Neural cell (in vitro differentiated cells): ENCODE measurements around the gene CLDN6. TPM values are rescaled to one million over a fixed set of nuclear protein-coding genes. Genes with fewer than 3 reads are reported as not detected.
A peak's percentile ranks its signal among the peaks of the same experiment; 100 is the strongest.

Experiments
- H2AFZ ChIP-seq: fragments of 200-600, 300-800 bp; sonication (generic), shearing (Covaris generic); 2 replicates; pipeline ENCODE4 v1.6.0; 2014; ENCODE audit warnings: low read depth, mild to moderate bottlenecking, antibody characterized with exemption, low read length, moderate library complexity
- H3F3A ChIP-seq: fragments of 200-600 bp; shearing (Covaris generic); 2 replicates; pipeline ENCODE4 v1.6.1; 2016; ENCODE audit warnings: mild to moderate bottlenecking, moderate library complexity, mixed read lengths, antibody characterized with exemption, low read length; ENCODE audit not compliant: insufficient read depth, poor library complexity, severe bottlenecking
- H3K27ac ChIP-seq: fragments of 200-600, 300-800 bp; sonication (generic), shearing (Covaris generic); 2 replicates; pipeline ENCODE4 v1.5.1; 2014; ENCODE audit warnings: mild to moderate bottlenecking, low read length, moderate library complexity
- H3K27me3 ChIP-seq: fragments of 300-800, 200-600 bp; sonication (generic), shearing (Covaris generic); 2 replicates; pipeline ENCODE4 v1.6.0; 2014; ENCODE audit warnings: mild to moderate bottlenecking, low read depth, low read length, moderate library complexity; ENCODE audit not compliant: insufficient read depth
- H3K36me3 ChIP-seq: fragments of 300-800, 200-600 bp; sonication (generic), shearing (Covaris generic); 2 replicates; pipeline ENCODE4 v1.5.1; 2014; ENCODE audit warnings: mild to moderate bottlenecking, antibody characterized with exemption, low read length, moderate library complexity; ENCODE audit not compliant: insufficient read depth
- H3K4me2 ChIP-seq: fragments of 300-800, 200-600 bp; sonication (generic), shearing (Covaris generic); 2 replicates; pipeline ENCODE4 v1.6.0; 2014; ENCODE audit warnings: mild to moderate bottlenecking, low read length
- H3K4me3 ChIP-seq: fragments of 300-800, 200-600 bp; sonication (generic), shearing (Covaris generic); 2 replicates; pipeline ENCODE4 v1.5.1; 2014; ENCODE audit warnings: mild to moderate bottlenecking, low read length, moderate library complexity
- H3K79me2 ChIP-seq: fragments of 200-600 bp; shearing (Covaris generic); replicated peaks from 2 replicates; pipeline ENCODE4 v1.6.0; 2014; ENCODE audit warnings: mild to moderate bottlenecking, low read length, moderate library complexity; ENCODE audit not compliant: insufficient read depth
- H3K9ac ChIP-seq: fragments of 300-800, 200-600 bp; sonication (generic), shearing (Covaris generic); 2 replicates; pipeline ENCODE4 v1.6.1; 2016; ENCODE audit warnings: mild to moderate bottlenecking, low read length, mixed read lengths
- H3K9me2 ChIP-seq: fragments of 200-600 bp; shearing (Covaris generic); 2 replicates; pipeline ENCODE4 v1.6.1; 2016; ENCODE audit warnings: mild to moderate bottlenecking, low read length, mixed read lengths; ENCODE audit not compliant: insufficient read depth
- H3K9me3 ChIP-seq: fragments of 200-600, 300-800 bp; sonication (generic), shearing (Covaris generic); 2 replicates; pipeline ENCODE4 v1.6.1; 2016; ENCODE audit warnings: mild to moderate bottlenecking, mixed run types, low read length, moderate library complexity, mixed read lengths
- H4K20me1 ChIP-seq: fragments of 200-600 bp; shearing (Covaris generic); 2 replicates; pipeline ENCODE4 v1.6.1; 2016; ENCODE audit warnings: mild to moderate bottlenecking, mixed run types; ENCODE audit not compliant: insufficient read depth
- CTCF ChIP-seq: fragments of 450-650 bp; IDR thresholded peaks from 2 replicates; pipeline ENCODE4 v1.5.1; 2014; ENCODE audit warnings: antibody characterized with exemption, mild to moderate bottlenecking, moderate library complexity; ENCODE audit not compliant: poor library complexity, severe bottlenecking
- EP300 ChIP-seq: fragments of 450-650 bp; conservative IDR thresholded peaks from 2 replicates; pipeline ENCODE4 v1.6.1; 2014; ENCODE audit warnings: antibody characterized with exemption, mild to moderate bottlenecking, moderate library complexity; ENCODE audit not compliant: poor library complexity, severe bottlenecking
- EZH2 ChIP-seq: fragments of 200-600, 300-800 bp; shearing (Covaris generic), sonication (generic); IDR thresholded peaks from 2 replicates; pipeline ENCODE4 v1.6.1; 2014; ENCODE audit warnings: antibody characterized with exemption, low read length, borderline replicate concordance, mild to moderate bottlenecking; ENCODE audit not compliant: insufficient read depth, poor library complexity, severe bottlenecking
- MXI1 ChIP-seq: fragments of 450-650 bp; conservative IDR thresholded peaks from 2 replicates; pipeline ENCODE4 v1.6.1; 2014; ENCODE audit warnings: antibody characterized with exemption, mild to moderate bottlenecking; ENCODE audit not compliant: poor library complexity, severe bottlenecking
- POLR2AphosphoS5 ChIP-seq: IDR thresholded peaks from 2 replicates; pipeline ENCODE4 v1.6.1; 2012
- RAD21 ChIP-seq: fragments of 450-650 bp; conservative IDR thresholded peaks from 2 replicates; pipeline ENCODE4 v1.6.1; 2014; ENCODE audit warnings: antibody characterized with exemption, mild to moderate bottlenecking, moderate library complexity
- SMC3 ChIP-seq: fragments of 450-650 bp; conservative IDR thresholded peaks from 2 replicates; pipeline ENCODE4 v1.6.1; 2014; ENCODE audit warnings: antibody characterized with exemption, mild to moderate bottlenecking, moderate library complexity; ENCODE audit not compliant: poor library complexity
- TAF1 ChIP-seq: IDR thresholded peaks from 2 replicates; pipeline ENCODE4 v1.6.1; 2012; ENCODE audit warnings: low read depth
- polyA plus RNA-seq: library from polyadenylated mRNA; depleted of rRNA; stranded (reverse); fragments of >200 nt; gene quantifications from 2 replicates; pipeline ENCODE4 v1.2.3, GENCODE V29; 2014
- TF ChIP-seq, protein P1 (sequence below): IDR thresholded peaks from 2 replicates; pipeline ENCODE4 v1.6.1; 2012; ENCODE audit warnings: borderline replicate concordance

Gene CLDN6
- polyA plus RNA-seq, 1 donor from 2014 or later = not detected

- H3K36me3 ChIP-seq = no peaks in the 10 kb centered on the region
- H3K4me3 ChIP-seq = peak overlapping the region; percentile 53
- H3K79me2 ChIP-seq = no peaks in the 10 kb centered on the region
- no peaks in the 10 kb centered on the region for H4K20me1 ChIP-seq
- no peak overlapping the region for H2AFZ ChIP-seq
- TF ChIP-seq TAF1 (no peak), SMC3 (no peak), MXI1 (no peak), RAD21 (no peak)
- no peaks in the 10 kb centered on the region for H3K9me3 ChIP-seq
- H3K4me2 ChIP-seq = no peak overlapping the region
- no peaks in the 10 kb centered on the region for H3F3A ChIP-seq
- peaks cover 38% of the 10 kb centered on the region for H3K27me3 ChIP-seq
- no peak overlapping the region for H3K9ac ChIP-seq
- no peak overlapping the region for H3K27ac ChIP-seq
- H3K9me2 ChIP-seq = no peaks in the 10 kb centered on the region
Measured at GRCh38 chr16:3021449-3022207, 3.6 kb upstream of the CLDN6 start.

GRCh38 chr16:3020604-3021448, 2.8 kb upstream of the CLDN6 start:
- H2AFZ ChIP-seq = no peak overlapping the region
- H3K79me2 ChIP-seq = no peaks in the 10 kb centered on the region
- H3K36me3 ChIP-seq = no peaks in the 10 kb centered on the region
- no peaks in the 10 kb centered on the region for H3K9me3 ChIP-seq
- no peaks in the 10 kb centered on the region for H3K9me2 ChIP-seq
- H3F3A ChIP-seq = no peaks in the 10 kb centered on the region
- H3K27ac ChIP-seq = no peak overlapping the region
- H3K4me3 ChIP-seq = peak overlapping the region; percentile 53
- H3K9ac ChIP-seq = peak overlapping the region; percentile 5
- H3K27me3 ChIP-seq = peaks cover 38% of the 10 kb centered on the region
- TF ChIP-seq EZH2 (no peak), EP300 (no peak), MXI1 (no peak), TAF1 (no peak), POLR2AphosphoS5 (no peak), CTCF (no peak), RAD21 (no peak), SMC3 (no peak)
- TF ChIP-seq, protein P1, sequence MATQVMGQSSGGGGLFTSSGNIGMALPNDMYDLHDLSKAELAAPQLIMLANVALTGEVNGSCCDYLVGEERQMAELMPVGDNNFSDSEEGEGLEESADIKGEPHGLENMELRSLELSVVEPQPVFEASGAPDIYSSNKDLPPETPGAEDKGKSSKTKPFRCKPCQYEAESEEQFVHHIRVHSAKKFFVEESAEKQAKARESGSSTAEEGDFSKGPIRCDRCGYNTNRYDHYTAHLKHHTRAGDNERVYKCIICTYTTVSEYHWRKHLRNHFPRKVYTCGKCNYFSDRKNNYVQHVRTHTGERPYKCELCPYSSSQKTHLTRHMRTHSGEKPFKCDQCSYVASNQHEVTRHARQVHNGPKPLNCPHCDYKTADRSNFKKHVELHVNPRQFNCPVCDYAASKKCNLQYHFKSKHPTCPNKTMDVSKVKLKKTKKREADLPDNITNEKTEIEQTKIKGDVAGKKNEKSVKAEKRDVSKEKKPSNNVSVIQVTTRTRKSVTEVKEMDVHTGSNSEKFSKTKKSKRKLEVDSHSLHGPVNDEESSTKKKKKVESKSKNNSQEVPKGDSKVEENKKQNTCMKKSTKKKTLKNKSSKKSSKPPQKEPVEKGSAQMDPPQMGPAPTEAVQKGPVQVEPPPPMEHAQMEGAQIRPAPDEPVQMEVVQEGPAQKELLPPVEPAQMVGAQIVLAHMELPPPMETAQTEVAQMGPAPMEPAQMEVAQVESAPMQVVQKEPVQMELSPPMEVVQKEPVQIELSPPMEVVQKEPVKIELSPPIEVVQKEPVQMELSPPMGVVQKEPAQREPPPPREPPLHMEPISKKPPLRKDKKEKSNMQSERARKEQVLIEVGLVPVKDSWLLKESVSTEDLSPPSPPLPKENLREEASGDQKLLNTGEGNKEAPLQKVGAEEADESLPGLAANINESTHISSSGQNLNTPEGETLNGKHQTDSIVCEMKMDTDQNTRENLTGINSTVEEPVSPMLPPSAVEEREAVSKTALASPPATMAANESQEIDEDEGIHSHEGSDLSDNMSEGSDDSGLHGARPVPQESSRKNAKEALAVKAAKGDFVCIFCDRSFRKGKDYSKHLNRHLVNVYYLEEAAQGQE = no peak
- no peak overlapping the region for H3K4me2 ChIP-seq
- no peaks in the 10 kb centered on the region for H4K20me1 ChIP-seq
